Measurements from ENCODE around the gene POU3F1. TPM values are rescaled to one million over a fixed set of nuclear protein-coding genes. Genes with fewer than 3 reads are reported as not detected.

Gene POU3F1
- total RNA-seq, 1 donor from 2014 or later = not detected

GRCh38 chr1:38085666-38086330, 39.2 kb upstream of the POU3F1 start:
- H3K4me3 ChIP-seq = no peak overlapping the region
- TF ChIP-seq CTCF (IDR thresholded peaks at IDR 0.05) = no peak
- DNase-seq (no peak), ATAC-seq (no peak)
- intact Hi-C loops (cut with DNase I) = no loop called here
- peaks cover 3% of the 10 kb centered on the region for H3K27me3 ChIP-seq (ENCODE audit: low read depth)
- no peaks in the 10 kb centered on the region for H3K36me3 ChIP-seq
- H3K9me3 ChIP-seq = no peaks in the 10 kb centered on the region
- H3K4me1 ChIP-seq = no peaks in the 10 kb centered on the region
- no peak overlapping the region for H3K27ac ChIP-seq

GRCh38 chr1:38084700-38085099, 38.1 kb upstream of the POU3F1 start:
- Histone ChIP-seq H3K27me3 (ENCODE audit: low read depth) (peaks cover 3% of the 10 kb centered on the region), H3K36me3 (no peaks in the 10 kb centered on the region), H3K9me3 (no peaks in the 10 kb centered on the region), H3K4me1 (no peaks in the 10 kb centered on the region), H3K4me3 (no peak overlapping the region), H3K27ac (no peak overlapping the region)
- no peak for ATAC-seq
- intact Hi-C loops (cut with DNase I) = no loop called here
- no peak for DNase-seq
- TF ChIP-seq CTCF (IDR thresholded peaks at IDR 0.05) = no peak

GRCh38 chr1:38084113-38084512, 37.5 kb upstream of the POU3F1 start:
- intact Hi-C loops (cut with DNase I) = no loop called here
- TF ChIP-seq CTCF (IDR thresholded peaks at IDR 0.05) = no peak
- no peak overlapping the region for H3K27ac ChIP-seq
- H3K4me1 ChIP-seq = no peaks in the 10 kb centered on the region
- no peak overlapping the region for H3K4me3 ChIP-seq
- DNase-seq (no peak), ATAC-seq (no peak)
- H3K27me3 ChIP-seq (ENCODE audit: low read depth) = peaks cover 3% of the 10 kb centered on the region
- H3K36me3 ChIP-seq = no peaks in the 10 kb centered on the region
- no peaks in the 10 kb centered on the region for H3K9me3 ChIP-seq

GRCh38 chr1:38083541-38083940, 36.9 kb upstream of the POU3F1 start:
- H3K4me1 ChIP-seq = no peaks in the 10 kb centered on the region
- no peak for ATAC-seq
- TF ChIP-seq CTCF (IDR thresholded peaks at IDR 0.05) = no peak
- H3K27me3 ChIP-seq (ENCODE audit: low read depth) = peaks cover under 1% of the 10 kb centered on the region
- no peak for DNase-seq
- no peaks in the 10 kb centered on the region for H3K36me3 ChIP-seq
- no peaks in the 10 kb centered on the region for H3K9me3 ChIP-seq
- no peak overlapping the region for H3K27ac ChIP-seq
- no peak overlapping the region for H3K4me3 ChIP-seq
- intact Hi-C loops (cut with DNase I) = no loop called here

GRCh38 chr1:38082769-38083263, 36.2 kb upstream of the POU3F1 start:
- intact Hi-C loops (cut with DNase I) = no loop called here
- ATAC-seq (no peak), DNase-seq (no peak)
- Histone ChIP-seq H3K36me3 (no peaks in the 10 kb centered on the region), H3K27me3 (ENCODE audit: low read depth) (no peaks in the 10 kb centered on the region), H3K4me1 (no peaks in the 10 kb centered on the region), H3K4me3 (no peak overlapping the region), H3K27ac (no peak overlapping the region), H3K9me3 (no peaks in the 10 kb centered on the region)
- TF ChIP-seq CTCF (IDR thresholded peaks at IDR 0.05) = no peak

Measured in lower lobe of right lung (tissue), 2 donors.